BLaER1 treated with 17β-estradiol and CSF1 and Interleukin-3, amounts not matched to agents 10 nM and 100 nM (cell line): ENCODE results near the gene NR4A3.

Experiments
- H3K27ac ChIP-seq, 11 experiments: shearing (Covaris generic); formaldehyde crosslinking; 2 replicates each; pipeline ENCODE4 v1.8.1; 2022
- H3K27me3 ChIP-seq, 11 experiments: shearing (Covaris generic); formaldehyde crosslinking; 2 replicates each; pipeline ENCODE4 v1.8.1; 2022
- H3K36me3 ChIP-seq, 11 experiments: shearing (Covaris generic); formaldehyde crosslinking; 2 replicates each; pipeline ENCODE4 v1.8.1; 2022
- H3K4me1 ChIP-seq, 10 experiments: shearing (Covaris generic); formaldehyde crosslinking; 2 replicates each; pipeline ENCODE4 v1.8.1; 2022
- H3K4me2 ChIP-seq, 11 experiments: shearing (Covaris generic); formaldehyde crosslinking; 2 replicates each; pipeline ENCODE4 v1.8.1; 2022
- H3K4me3 ChIP-seq, 10 experiments: shearing (Covaris generic); formaldehyde crosslinking; 2 replicates each; pipeline ENCODE4 v1.8.1; 2022
- H3K9ac ChIP-seq, 11 experiments: shearing (Covaris generic); formaldehyde crosslinking; 2 replicates each; pipeline ENCODE4 v1.8.1; 2022
- H3K9me3 ChIP-seq, 11 experiments: shearing (Covaris generic); formaldehyde crosslinking; replicated peaks in 1 of 11; 2 replicates each; pipeline ENCODE4 v1.8.1; 2022
- H4K20me1 ChIP-seq, 11 experiments: shearing (Covaris generic); formaldehyde crosslinking; 2 replicates each; pipeline ENCODE4 v1.8.1; 2022
- Cebpa-rat ChIP-seq, 11 experiments: shearing (Covaris generic); IDR thresholded peaks; 2 replicates each; pipeline ENCODE4 v1.8.1; 2022

Gene NR4A3

GRCh38 chr9:99870126-99870525, 48.4 kb downstream of the NR4A3 start:
- H3K4me3 ChIP-seq: no peak overlapping the region
- H3K4me1 ChIP-seq: no peaks in the 10 kb centered on the region
- H3K9me3 ChIP-seq: no peaks in the 10 kb centered on the region
- H3K27me3 ChIP-seq: no peaks in the 10 kb centered on the region
- H3K36me3 ChIP-seq: no peaks in the 10 kb centered on the region
- no peak overlapping the region for H3K9ac ChIP-seq
- no peak overlapping the region for H3K4me2 ChIP-seq
- no peak for TF ChIP-seq Cebpa-rat (IDR thresholded peaks at IDR 0.05)
- H3K27ac ChIP-seq: no peak overlapping the region
- H4K20me1 ChIP-seq: no peaks in the 10 kb centered on the region

GRCh38 chr9:99873531-99873930, 51.8 kb downstream of the NR4A3 start:
- Histone ChIP-seq H3K27ac (no peak overlapping the region), H3K9me3 (peaks cover 0 to 9% (median 0%) of the 10 kb centered on the region in 11 experiments; a peak in 1 of 22 replicates), H4K20me1 (no peaks in the 10 kb centered on the region), H3K36me3 (no peaks in the 10 kb centered on the region), H3K4me1 (no peaks in the 10 kb centered on the region), H3K4me3 (no peak overlapping the region), H3K9ac (no peak overlapping the region), H3K27me3 (no peaks in the 10 kb centered on the region), H3K4me2 (no peak overlapping the region)
- no peak for TF ChIP-seq Cebpa-rat (IDR thresholded peaks at IDR 0.05)

- Histone ChIP-seq H3K4me3 (no peak overlapping the region), H3K27ac (no peak overlapping the region), H3K36me3 (no peaks in the 10 kb centered on the region), H3K4me1 (no peaks in the 10 kb centered on the region), H3K27me3 (no peaks in the 10 kb centered on the region), H4K20me1 (no peaks in the 10 kb centered on the region), H3K9me3 (peaks cover 0 to 9% (median 0%) of the 10 kb centered on the region in 11 experiments; a peak in 1 of 22 replicates), H3K4me2 (no peak overlapping the region), H3K9ac (no peak overlapping the region)
- no peak for TF ChIP-seq Cebpa-rat (IDR thresholded peaks at IDR 0.05)
These were observed 52.4 kb downstream of the NR4A3 start for GRCh38 chr9:99873943-99874584.

GRCh38 chr9:99876190-99876589, 54.5 kb downstream of the NR4A3 start:
- Histone ChIP-seq H3K4me2 (no peak overlapping the region), H3K9ac (no peak overlapping the region), H3K4me3 (no peak overlapping the region), H4K20me1 (no peaks in the 10 kb centered on the region), H3K27me3 (no peaks in the 10 kb centered on the region), H3K9me3 (peaks cover 0 to 9% (median 0%) of the 10 kb centered on the region in 11 experiments; a peak in 1 of 22 replicates), H3K36me3 (no peaks in the 10 kb centered on the region), H3K4me1 (no peaks in the 10 kb centered on the region), H3K27ac (no peak overlapping the region)
- TF ChIP-seq Cebpa-rat (IDR thresholded peaks at IDR 0.05): no peak

GRCh38 chr9:99878651-99879050, 57.0 kb downstream of the NR4A3 start:
- Histone ChIP-seq H3K4me3 (no peak overlapping the region), H3K27ac (no peak overlapping the region), H3K27me3 (no peaks in the 10 kb centered on the region), H3K9ac (no peak overlapping the region), H3K4me2 (no peak overlapping the region), H3K4me1 (no peaks in the 10 kb centered on the region), H4K20me1 (no peaks in the 10 kb centered on the region), H3K36me3 (no peaks in the 10 kb centered on the region), H3K9me3 (peaks cover 0 to 9% (median 0%) of the 10 kb centered on the region in 11 experiments; a peak in 1 of 22 replicates)
- no peak for TF ChIP-seq Cebpa-rat (IDR thresholded peaks at IDR 0.05)

- Histone ChIP-seq H3K9ac (no peak overlapping the region), H3K4me3 (no peak overlapping the region), H3K27me3 (no peaks in the 10 kb centered on the region), H3K4me1 (peaks cover 0 to 6% (median 0%) of the 10 kb centered on the region in 10 experiments; a peak in 2 of 20 replicates), H4K20me1 (no peaks in the 10 kb centered on the region), H3K9me3 (no peaks in the 10 kb centered on the region), H3K27ac (no peak overlapping the region), H3K4me2 (no peak overlapping the region), H3K36me3 (no peaks in the 10 kb centered on the region)
- TF ChIP-seq Cebpa-rat (IDR thresholded peaks at IDR 0.05): no peak
These were observed 60.1 kb downstream of the NR4A3 start for GRCh38 chr9:99881769-99882168.

- no peak overlapping the region for H3K27ac ChIP-seq
- no peaks in the 10 kb centered on the region for H3K9me3 ChIP-seq
- H3K27me3 ChIP-seq: no peaks in the 10 kb centered on the region
- H3K4me2 ChIP-seq: 0 out of 22 replicates have a peak overlapping the region, but pooled peaks of 2 of the 11 experiments have one; percentile 0
- no peak overlapping the region for H3K4me3 ChIP-seq
- H4K20me1 ChIP-seq: no peaks in the 10 kb centered on the region
- no peak overlapping the region for H3K9ac ChIP-seq
- no peak for TF ChIP-seq Cebpa-rat (IDR thresholded peaks at IDR 0.05)
- H3K4me1 ChIP-seq: peaks cover 0 to 6% (median 0%) of the 10 kb centered on the region in 10 experiments; a peak in 2 of 20 replicates
- H3K36me3 ChIP-seq: no peaks in the 10 kb centered on the region
These were observed 64.1 kb downstream of the NR4A3 start for GRCh38 chr9:99885747-99886146.

GRCh38 chr9:99889120-99889519, 67.4 kb downstream of the NR4A3 start:
- H3K9me3 ChIP-seq: no peaks in the 10 kb centered on the region
- H3K4me2 ChIP-seq: no peak overlapping the region
- H3K4me3 ChIP-seq: no peak overlapping the region
- no peak for TF ChIP-seq Cebpa-rat (IDR thresholded peaks at IDR 0.05)
- H4K20me1 ChIP-seq: no peaks in the 10 kb centered on the region
- H3K9ac ChIP-seq: no peak overlapping the region
- H3K4me1 ChIP-seq: peaks cover 0 to 6% (median 0%) of the 10 kb centered on the region in 10 experiments; a peak in 2 of 20 replicates
- no peak overlapping the region for H3K27ac ChIP-seq
- no peaks in the 10 kb centered on the region for H3K36me3 ChIP-seq
- no peaks in the 10 kb centered on the region for H3K27me3 ChIP-seq

GRCh38 chr9:99894826-99895225, 73.1 kb downstream of the NR4A3 start:
- Histone ChIP-seq H3K9me3 (no peaks in the 10 kb centered on the region), H3K27me3 (no peaks in the 10 kb centered on the region), H3K4me1 (no peaks in the 10 kb centered on the region), H3K4me3 (no peak overlapping the region), H3K9ac (no peak overlapping the region), H4K20me1 (no peaks in the 10 kb centered on the region), H3K27ac (no peak overlapping the region), H3K36me3 (no peaks in the 10 kb centered on the region), H3K4me2 (no peak overlapping the region)
- TF ChIP-seq Cebpa-rat (IDR thresholded peaks at IDR 0.05): no peak

- Histone ChIP-seq H3K27ac (no peak overlapping the region), H3K36me3 (no peaks in the 10 kb centered on the region), H3K9me3 (no peaks in the 10 kb centered on the region), H3K9ac (no peak overlapping the region), H4K20me1 (no peaks in the 10 kb centered on the region), H3K27me3 (no peaks in the 10 kb centered on the region), H3K4me2 (no peak overlapping the region), H3K4me1 (no peaks in the 10 kb centered on the region), H3K4me3 (no peak overlapping the region)
- no peak for TF ChIP-seq Cebpa-rat (IDR thresholded peaks at IDR 0.05)
These were observed 73.8 kb downstream of the NR4A3 start for GRCh38 chr9:99895510-99895909.
